ENCODE data around the gene DCTN4. TPM values are rescaled to one million over a fixed set of nuclear protein-coding genes. Genes with fewer than 3 reads are reported as not detected.

The DCTN4 gene
- total and polyA plus RNA-seq, 2 of the 8 experiments (the other 6 are each of a cell fraction or from before 2014, with no cell fraction given) = 20.5 to 42.7 TPM

DNA sequence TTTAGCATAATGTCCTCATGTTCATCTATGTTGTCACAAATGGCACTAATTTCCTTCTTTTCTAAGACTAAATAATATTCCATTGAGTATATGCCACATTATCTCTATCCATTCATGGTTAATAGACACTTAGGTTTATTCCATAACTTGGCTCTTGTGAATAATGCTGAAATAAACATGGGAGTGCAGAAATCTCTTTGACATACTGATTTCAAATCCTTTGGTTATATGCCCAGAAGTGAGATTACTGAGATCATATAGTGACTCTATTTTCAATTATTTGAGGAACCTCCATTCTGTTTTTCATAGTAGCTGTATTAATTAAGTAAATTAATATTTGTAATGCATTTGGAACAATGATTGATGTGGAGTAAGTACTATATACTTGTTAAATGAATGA is 32.7 kb upstream of the DCTN4 start:
- FAIRE-seq = no peak

More for the DNA sequence above, 32.7 kb upstream of the DCTN4 start:
- Histone ChIP-seq H3K4me2 (ENCODE audit: insufficient read depth in 1 of 2, low read depth in 2 of 2, low read length in 2 of 2) (no peak overlapping the region), H3K9ac (replicated peaks in 1 of 4; ENCODE audit: extremely low read depth in 1 of 4, low read depth in 3 of 4, low read length in 3 of 4) (no peak overlapping the region), H2BK12ac (ENCODE audit: low read depth, low read length) (no peak overlapping the region), H3K23ac (ENCODE audit: insufficient read length) (no peak overlapping the region), H4K91ac (replicated peaks; ENCODE audit: insufficient read length, low read length) (no peak overlapping the region), H2BK5ac (ENCODE audit: low read depth, low read length) (no peak overlapping the region), H2BK15ac (ENCODE audit: low read length) (no peak overlapping the region), H4K8ac (ENCODE audit: extremely low read depth, insufficient read depth, low read length) (no peak overlapping the region), H3K79me2 (ENCODE audit: control insufficient read depth in 1 of 2, insufficient read depth in 2 of 2, low read length in 2 of 2) (no peaks in the 10 kb centered on the region), H3K56ac (replicated peaks; ENCODE audit: insufficient read length, low read depth, low read length) (no peak overlapping the region), H4K20me1 (replicated peaks in 1 of 2; ENCODE audit: control insufficient read depth in 1 of 2, insufficient read depth in 2 of 2, low read length in 2 of 2) (no peaks in the 10 kb centered on the region), H3K4me1 (replicated peaks in 1 of 4; ENCODE audit: control insufficient read depth in 3 of 4, insufficient read depth in 4 of 4, low read length in 3 of 4) (0 out of 7 replicates have a peak, but pooled peaks cover 0 to 5% (median 0%) of the 10 kb centered on the region in 4 experiments), H2AK5ac (ENCODE audit: low read depth, low read length) (no peak overlapping the region), H3K14ac (ENCODE audit: insufficient read length) (no peak overlapping the region), H3K36me3 (ENCODE audit: control insufficient read depth in 2 of 4, insufficient read depth in 4 of 4, low read length in 3 of 4) (no peaks in the 10 kb centered on the region), H3K27ac (ENCODE audit: low read depth, low read length) (no peak overlapping the region), H3K23me2 (ENCODE audit: low read depth, low read length) (no peaks in the 10 kb centered on the region; the same call in 1 of the 2 replicates), H3K4ac (replicated peaks; ENCODE audit: insufficient read length, low read depth, low read length) (no peak overlapping the region), H3K18ac (ENCODE audit: extremely low read depth, low read length) (no peak overlapping the region), H2AFZ (ENCODE audit: low read length) (no peak overlapping the region), H3K79me1 (ENCODE audit: low read depth, low read length) (no peaks in the 10 kb centered on the region), H2BK20ac (ENCODE audit: low read length) (no peak overlapping the region), H2BK120ac (replicated peaks; ENCODE audit: low read depth, low read length) (no peak overlapping the region), H3K4me3 (ENCODE audit: extremely low read depth in 1 of 4, insufficient read depth in 2 of 4, low read depth in 3 of 4, low read length in 4 of 4) (no peak overlapping the region), H4K5ac (ENCODE audit: insufficient read length, low read depth, low read length) (no peak overlapping the region), H3K27me3 (replicated peaks in 1 of 4; ENCODE audit: control insufficient read depth in 3 of 4, extremely low read depth in 1 of 4, insufficient read depth in 3 of 4, low read length in 3 of 4) (no peaks in the 10 kb centered on the region), H3K9me3 (ENCODE audit: insufficient read depth in 2 of 2, low read depth in 1 of 2, low read length in 1 of 2) (no peaks in the 10 kb centered on the region)
- TF ChIP-seq EP300 (IDR thresholded peaks at IDR 0.05; ENCODE audit: borderline replicate concordance in 1 of 2, low read depth in 2 of 2, low read length in 2 of 2) (no peak), HDAC2 (IDR thresholded peaks at IDR 0.05; ENCODE audit: borderline replicate concordance in 1 of 2, low read depth in 2 of 2, low read length in 2 of 2) (no peak), CBX5 (IDR thresholded peaks at IDR 0.05; ENCODE audit: low read depth, low read length) (no peak), RNF2 (IDR thresholded peaks at IDR 0.05; ENCODE audit: borderline replicate concordance, low read depth, low read length, missing control alignments, poor library complexity, severe bottlenecking) (no peak), TEAD4 (IDR thresholded peaks at IDR 0.05; ENCODE audit: low read depth, low read length) (no peak), CHD1 (IDR thresholded peaks at IDR 0.05; ENCODE audit: low read depth, low read length) (no peak)
- TF ChIP-seq, protein P1, sequence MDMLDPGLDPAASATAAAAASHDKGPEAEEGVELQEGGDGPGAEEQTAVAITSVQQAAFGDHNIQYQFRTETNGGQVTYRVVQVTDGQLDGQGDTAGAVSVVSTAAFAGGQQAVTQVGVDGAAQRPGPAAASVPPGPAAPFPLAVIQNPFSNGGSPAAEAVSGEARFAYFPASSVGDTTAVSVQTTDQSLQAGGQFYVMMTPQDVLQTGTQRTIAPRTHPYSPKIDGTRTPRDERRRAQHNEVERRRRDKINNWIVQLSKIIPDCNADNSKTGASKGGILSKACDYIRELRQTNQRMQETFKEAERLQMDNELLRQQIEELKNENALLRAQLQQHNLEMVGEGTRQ (IDR thresholded peaks at IDR 0.05; ENCODE audit: low read length) = no peak
- ChIA-PET CTCF (ENCODE audit: partially characterized antibody) (interaction anchor here (1.1 to 4.7 kb wide), 3 partner anchors 8 to 13 kb away, joined by 3 to 32 read pairs (median 5); partner anchors contain the start of gene SMIM3), POLR2A (ENCODE audit: partially characterized antibody) (interaction anchor here (1.5 to 1.6 kb wide), 2 partner anchors 10 to 13 kb away, joined by 3 to 5 read pairs; partner anchors contain the start of gene SMIM3)
- DNase-seq (ENCODE audit: low read depth in 1 of 2, low spot score in 2 of 2) = no peak

All from H1 (cell line).